HCT116 (cell line): ENCODE measurements around the gene HBG2.

Experiments
- CEBPB ChIP-seq: IDR thresholded peaks from 2 replicates; pipeline ENCODE4 v1.6.1; 2012; ENCODE audit warnings: low read depth
- ELF1 ChIP-seq: IDR thresholded peaks from 2 replicates; pipeline ENCODE4 v1.6.1; 2012; ENCODE audit warnings: low read depth, borderline replicate concordance
- POLR2A ChIP-seq: IDR thresholded peaks from 2 replicates; pipeline ENCODE4 v1.7.0; 2011; ENCODE audit warnings: borderline replicate concordance; ENCODE audit not compliant: insufficient read depth, insufficient read length; ENCODE audit errors: extremely low read depth
- POLR2AphosphoS5 ChIP-seq: IDR thresholded peaks from 2 replicates; pipeline ENCODE4 v1.6.1; 2011; ENCODE audit warnings: mild to moderate bottlenecking, low read depth, low read length, moderate library complexity
- RAD21 ChIP-seq: IDR thresholded peaks from 2 replicates; pipeline ENCODE4 v1.6.1; 2012; ENCODE audit warnings: low read depth, mild to moderate bottlenecking
- TCF7L2 ChIP-seq: IDR thresholded peaks from 2 replicates; pipeline ENCODE4 v1.7.0; 2011; ENCODE audit warnings: borderline replicate concordance, inconsistent platforms; ENCODE audit not compliant: insufficient read depth, insufficient read length; ENCODE audit errors: extremely low read depth
- YY1 ChIP-seq: IDR thresholded peaks from 2 replicates; pipeline ENCODE4 v1.6.1; 2011; ENCODE audit warnings: low read length, low read depth, moderate library complexity, mild to moderate bottlenecking; ENCODE audit not compliant: insufficient replicate concordance; ENCODE audit errors: extremely low read depth
- ZNF274 ChIP-seq: fragments of 200-500 bp; sonication (Bioruptor generic); IDR thresholded peaks from 2 replicates; pipeline ENCODE4 v1.6.1; 2014; ENCODE audit warnings: mild to moderate bottlenecking, low read depth, low read length, inconsistent platforms
- TF ChIP-seq, protein P1 (sequence below), 3 experiments: fragments of 200-600 bp in 1 of 3; sonication (generic) in 1 of 3; IDR thresholded peaks in 2 of 3; conservative IDR thresholded peaks in 1 of 3; 2 replicates each; pipeline ENCODE4 v1.5.1; 2012 to 2017; ENCODE audit warnings: low read depth in 2 of 3, low read length in 2 of 3, antibody characterized with exemption in 1 of 3, borderline replicate concordance in 1 of 3, control low read depth in 1 of 3, mild to moderate bottlenecking in 1 of 3, mixed read lengths in 1 of 3, mixed run types in 1 of 3, moderate library complexity in 1 of 3; ENCODE audit not compliant: insufficient read depth in 1 of 3
- TF ChIP-seq, protein P2 (sequence below): IDR thresholded peaks from 2 replicates; pipeline ENCODE4 v1.6.1; 2011; ENCODE audit warnings: mild to moderate bottlenecking, low read length, moderate library complexity; ENCODE audit not compliant: insufficient replicate concordance; ENCODE audit errors: extremely low read depth
- TF ChIP-seq, protein P3 (sequence below): IDR thresholded peaks from 2 replicates; pipeline ENCODE4 v1.6.1; 2012; ENCODE audit warnings: low read depth
- TF ChIP-seq, protein P4 (sequence below): IDR thresholded peaks from 2 replicates; pipeline ENCODE4 v1.6.1; 2012

DNA sequence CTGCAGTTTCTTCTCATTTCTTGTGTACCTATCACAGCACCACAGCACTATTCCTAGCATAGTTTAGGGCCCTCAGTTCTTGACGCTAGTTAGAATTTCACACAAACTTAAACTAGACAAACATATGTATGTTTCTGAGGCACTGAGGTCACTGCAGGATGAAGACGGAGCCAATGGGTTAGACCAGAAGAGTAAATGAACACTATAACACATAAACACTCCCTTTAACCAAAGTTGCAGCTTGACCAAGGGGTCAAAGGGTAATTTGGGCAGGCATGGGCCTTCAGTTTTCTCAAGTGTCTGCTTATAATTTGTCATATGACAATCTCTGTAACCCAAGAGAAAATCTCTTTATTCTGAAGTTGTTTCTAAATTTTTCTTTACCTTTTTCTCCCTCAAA lies 28.0 kb upstream of the HBG2 start:
- TF ChIP-seq, protein P1, sequence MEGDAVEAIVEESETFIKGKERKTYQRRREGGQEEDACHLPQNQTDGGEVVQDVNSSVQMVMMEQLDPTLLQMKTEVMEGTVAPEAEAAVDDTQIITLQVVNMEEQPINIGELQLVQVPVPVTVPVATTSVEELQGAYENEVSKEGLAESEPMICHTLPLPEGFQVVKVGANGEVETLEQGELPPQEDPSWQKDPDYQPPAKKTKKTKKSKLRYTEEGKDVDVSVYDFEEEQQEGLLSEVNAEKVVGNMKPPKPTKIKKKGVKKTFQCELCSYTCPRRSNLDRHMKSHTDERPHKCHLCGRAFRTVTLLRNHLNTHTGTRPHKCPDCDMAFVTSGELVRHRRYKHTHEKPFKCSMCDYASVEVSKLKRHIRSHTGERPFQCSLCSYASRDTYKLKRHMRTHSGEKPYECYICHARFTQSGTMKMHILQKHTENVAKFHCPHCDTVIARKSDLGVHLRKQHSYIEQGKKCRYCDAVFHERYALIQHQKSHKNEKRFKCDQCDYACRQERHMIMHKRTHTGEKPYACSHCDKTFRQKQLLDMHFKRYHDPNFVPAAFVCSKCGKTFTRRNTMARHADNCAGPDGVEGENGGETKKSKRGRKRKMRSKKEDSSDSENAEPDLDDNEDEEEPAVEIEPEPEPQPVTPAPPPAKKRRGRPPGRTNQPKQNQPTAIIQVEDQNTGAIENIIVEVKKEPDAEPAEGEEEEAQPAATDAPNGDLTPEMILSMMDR (IDR thresholded peaks at IDR 0.05 in 2 of 3, conservative IDR thresholded peaks at IDR 0.05 in 1 of 3; ENCODE audit: borderline replicate concordance in 1 of 3, insufficient read depth in 1 of 3, low read depth in 2 of 3, low read length in 2 of 3): no peak
- TF ChIP-seq RAD21 (no peak), POLR2A (no peak), CEBPB (no peak), ZNF274 (no peak), YY1 (no peak), TCF7L2 (no peak), POLR2AphosphoS5 (no peak), ELF1 (no peak)
- TF ChIP-seq, protein P2, sequence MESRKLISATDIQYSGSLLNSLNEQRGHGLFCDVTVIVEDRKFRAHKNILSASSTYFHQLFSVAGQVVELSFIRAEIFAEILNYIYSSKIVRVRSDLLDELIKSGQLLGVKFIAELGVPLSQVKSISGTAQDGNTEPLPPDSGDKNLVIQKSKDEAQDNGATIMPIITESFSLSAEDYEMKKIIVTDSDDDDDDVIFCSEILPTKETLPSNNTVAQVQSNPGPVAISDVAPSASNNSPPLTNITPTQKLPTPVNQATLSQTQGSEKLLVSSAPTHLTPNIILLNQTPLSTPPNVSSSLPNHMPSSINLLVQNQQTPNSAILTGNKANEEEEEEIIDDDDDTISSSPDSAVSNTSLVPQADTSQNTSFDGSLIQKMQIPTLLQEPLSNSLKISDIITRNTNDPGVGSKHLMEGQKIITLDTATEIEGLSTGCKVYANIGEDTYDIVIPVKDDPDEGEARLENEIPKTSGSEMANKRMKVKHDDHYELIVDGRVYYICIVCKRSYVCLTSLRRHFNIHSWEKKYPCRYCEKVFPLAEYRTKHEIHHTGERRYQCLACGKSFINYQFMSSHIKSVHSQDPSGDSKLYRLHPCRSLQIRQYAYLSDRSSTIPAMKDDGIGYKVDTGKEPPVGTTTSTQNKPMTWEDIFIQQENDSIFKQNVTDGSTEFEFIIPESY: no peak
- TF ChIP-seq, protein P3, sequence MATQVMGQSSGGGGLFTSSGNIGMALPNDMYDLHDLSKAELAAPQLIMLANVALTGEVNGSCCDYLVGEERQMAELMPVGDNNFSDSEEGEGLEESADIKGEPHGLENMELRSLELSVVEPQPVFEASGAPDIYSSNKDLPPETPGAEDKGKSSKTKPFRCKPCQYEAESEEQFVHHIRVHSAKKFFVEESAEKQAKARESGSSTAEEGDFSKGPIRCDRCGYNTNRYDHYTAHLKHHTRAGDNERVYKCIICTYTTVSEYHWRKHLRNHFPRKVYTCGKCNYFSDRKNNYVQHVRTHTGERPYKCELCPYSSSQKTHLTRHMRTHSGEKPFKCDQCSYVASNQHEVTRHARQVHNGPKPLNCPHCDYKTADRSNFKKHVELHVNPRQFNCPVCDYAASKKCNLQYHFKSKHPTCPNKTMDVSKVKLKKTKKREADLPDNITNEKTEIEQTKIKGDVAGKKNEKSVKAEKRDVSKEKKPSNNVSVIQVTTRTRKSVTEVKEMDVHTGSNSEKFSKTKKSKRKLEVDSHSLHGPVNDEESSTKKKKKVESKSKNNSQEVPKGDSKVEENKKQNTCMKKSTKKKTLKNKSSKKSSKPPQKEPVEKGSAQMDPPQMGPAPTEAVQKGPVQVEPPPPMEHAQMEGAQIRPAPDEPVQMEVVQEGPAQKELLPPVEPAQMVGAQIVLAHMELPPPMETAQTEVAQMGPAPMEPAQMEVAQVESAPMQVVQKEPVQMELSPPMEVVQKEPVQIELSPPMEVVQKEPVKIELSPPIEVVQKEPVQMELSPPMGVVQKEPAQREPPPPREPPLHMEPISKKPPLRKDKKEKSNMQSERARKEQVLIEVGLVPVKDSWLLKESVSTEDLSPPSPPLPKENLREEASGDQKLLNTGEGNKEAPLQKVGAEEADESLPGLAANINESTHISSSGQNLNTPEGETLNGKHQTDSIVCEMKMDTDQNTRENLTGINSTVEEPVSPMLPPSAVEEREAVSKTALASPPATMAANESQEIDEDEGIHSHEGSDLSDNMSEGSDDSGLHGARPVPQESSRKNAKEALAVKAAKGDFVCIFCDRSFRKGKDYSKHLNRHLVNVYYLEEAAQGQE: no peak
- TF ChIP-seq, protein P4, sequence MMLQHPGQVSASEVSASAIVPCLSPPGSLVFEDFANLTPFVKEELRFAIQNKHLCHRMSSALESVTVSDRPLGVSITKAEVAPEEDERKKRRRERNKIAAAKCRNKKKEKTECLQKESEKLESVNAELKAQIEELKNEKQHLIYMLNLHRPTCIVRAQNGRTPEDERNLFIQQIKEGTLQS: no peak
